ENCODE measurements around the gene NECTIN3. TPM values are rescaled to one million over a fixed set of nuclear protein-coding genes. Genes with fewer than 3 reads are reported as not detected.

NECTIN3 gene
- total RNA-seq, 1 experiment from 2014 or later, result 53.7 TPM

DNA sequence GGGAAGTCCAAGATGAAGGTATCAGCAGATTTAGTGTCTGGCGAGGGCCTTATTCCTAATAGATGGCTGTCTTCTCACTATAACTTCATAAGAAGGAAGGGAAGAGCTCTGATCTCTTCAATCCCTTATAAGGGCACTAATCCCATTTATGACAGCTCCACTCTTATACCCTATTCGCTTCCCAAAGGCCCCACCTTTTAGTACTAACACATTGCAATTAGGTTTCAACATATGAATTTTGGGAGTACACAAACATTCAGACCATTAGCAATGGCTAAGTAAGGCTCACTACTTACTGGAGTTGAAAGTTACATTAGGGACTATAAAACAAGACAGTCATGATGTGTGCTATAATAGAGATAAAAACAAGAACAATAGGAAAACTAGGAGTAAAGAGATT is 118.9 kb downstream of the NECTIN3 start:
- H3K18ac ChIP-seq (ENCODE audit: insufficient read length, low read depth, low read length), result no peak overlapping the region
- H3T11ph ChIP-seq (ENCODE audit: low read length), result no peak overlapping the region
- no peak overlapping the region for H4K91ac ChIP-seq (ENCODE audit: insufficient read length, low read depth, low read length)
- H4K5ac ChIP-seq (ENCODE audit: insufficient read length, low read depth, low read length), result no peak overlapping the region
- no peak overlapping the region for H2BK20ac ChIP-seq (ENCODE audit: low read depth, low read length, poor library complexity, severe bottlenecking)
- no CpG with 5 or more reads among the region's 2 CpGs for WGBS (ENCODE audit: extremely low coverage, insufficient read length, low lambda C conversion rate)
- Mint-ChIP-seq H3K9me3 (no peaks in the 10 kb centered on the region), H3K4me1 (peaks cover 3 to 10% of the 10 kb centered on the region in 2 experiments; a peak in 3 of 4 replicates), H3K27ac (no peak overlapping the region), H3K36me3 (ENCODE audit: insufficient read depth in 1 of 3, low read depth in 3 of 3) (peaks cover 2 to 31% (median 13%) of the 10 kb centered on the region in 3 experiments; a peak in 6 of 7 replicates), H3K4me3 (no peak overlapping the region), H3K27me3 (ENCODE audit: low read depth) (no peaks in the 10 kb centered on the region)
- H2BK12ac ChIP-seq (ENCODE audit: insufficient read length, low read depth, low read length), result no peak overlapping the region
- H3K9ac ChIP-seq (ENCODE audit: extremely low read depth, insufficient read length, low read length), result no peak overlapping the region
- no peak overlapping the region for H2AK5ac ChIP-seq (ENCODE audit: insufficient read length, low read length)
- H3K79me1 ChIP-seq (ENCODE audit: insufficient read depth, low read depth, low read length, poor library complexity, severe bottlenecking), result no peaks in the 10 kb centered on the region
- H2AFZ ChIP-seq (ENCODE audit: low read length), result no peak overlapping the region
- H3K14ac ChIP-seq (ENCODE audit: insufficient read depth, low read length), result no peak overlapping the region
- H4K8ac ChIP-seq (replicated peaks; ENCODE audit: insufficient read length, low read depth, low read length), result no peak overlapping the region
- H3K27me3 ChIP-seq (ENCODE audit: insufficient read depth, low read length), result no peaks in the 10 kb centered on the region
- no peak overlapping the region for H3K23ac ChIP-seq (ENCODE audit: insufficient read length, low read depth, low read length)
- no peak for DNase-seq
- TF ChIP-seq, protein P1, sequence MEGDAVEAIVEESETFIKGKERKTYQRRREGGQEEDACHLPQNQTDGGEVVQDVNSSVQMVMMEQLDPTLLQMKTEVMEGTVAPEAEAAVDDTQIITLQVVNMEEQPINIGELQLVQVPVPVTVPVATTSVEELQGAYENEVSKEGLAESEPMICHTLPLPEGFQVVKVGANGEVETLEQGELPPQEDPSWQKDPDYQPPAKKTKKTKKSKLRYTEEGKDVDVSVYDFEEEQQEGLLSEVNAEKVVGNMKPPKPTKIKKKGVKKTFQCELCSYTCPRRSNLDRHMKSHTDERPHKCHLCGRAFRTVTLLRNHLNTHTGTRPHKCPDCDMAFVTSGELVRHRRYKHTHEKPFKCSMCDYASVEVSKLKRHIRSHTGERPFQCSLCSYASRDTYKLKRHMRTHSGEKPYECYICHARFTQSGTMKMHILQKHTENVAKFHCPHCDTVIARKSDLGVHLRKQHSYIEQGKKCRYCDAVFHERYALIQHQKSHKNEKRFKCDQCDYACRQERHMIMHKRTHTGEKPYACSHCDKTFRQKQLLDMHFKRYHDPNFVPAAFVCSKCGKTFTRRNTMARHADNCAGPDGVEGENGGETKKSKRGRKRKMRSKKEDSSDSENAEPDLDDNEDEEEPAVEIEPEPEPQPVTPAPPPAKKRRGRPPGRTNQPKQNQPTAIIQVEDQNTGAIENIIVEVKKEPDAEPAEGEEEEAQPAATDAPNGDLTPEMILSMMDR (conservative IDR thresholded peaks at IDR 0.05), result no peak
- H3K4ac ChIP-seq (ENCODE audit: low read depth, low read length), result no peak overlapping the region
- no peak overlapping the region for H2BK120ac ChIP-seq (ENCODE audit: low read depth, low read length, poor library complexity, severe bottlenecking)
- H3K4me1 ChIP-seq (ENCODE audit: insufficient read depth, low read length), result no peaks in the 10 kb centered on the region
- no peaks in the 10 kb centered on the region for H4K20me1 ChIP-seq (ENCODE audit: control insufficient read depth, insufficient read depth, insufficient read length)
- H2BK5ac ChIP-seq (ENCODE audit: insufficient read length, low read length), result no peak overlapping the region
- no peak overlapping the region for H3K27ac ChIP-seq (ENCODE audit: insufficient read length, low read depth, low read length)
- no peak overlapping the region for H2BK15ac ChIP-seq (ENCODE audit: low read depth, low read length)
- no peak overlapping the region for H3K4me2 ChIP-seq (ENCODE audit: insufficient read depth, insufficient read length, low read length)
- H3K79me2 ChIP-seq (ENCODE audit: insufficient read depth, low read length), result no peaks in the 10 kb centered on the region
- no peaks in the 10 kb centered on the region for H3K9me3 ChIP-seq (ENCODE audit: control insufficient read depth, low read depth, low read length)
- no peaks in the 10 kb centered on the region for H3K23me2 ChIP-seq (ENCODE audit: insufficient read length, low read depth, low read length, poor library complexity, severe bottlenecking)
- no peak overlapping the region for H3K56ac ChIP-seq (ENCODE audit: insufficient read length, low read depth, low read length)
